GM23338 (cell line): Measurements from ENCODE around the gene NCCRP1. TPM values are rescaled to one million over a fixed set of nuclear protein-coding genes. Genes with fewer than 3 reads are reported as not detected.

Source experiments
- ATAC-seq: fragments of 200-7000 bp; cut with Tn5 transposase; 3 replicates; pipeline ENCODE4 v1.9.1; 2020
- DNase-seq: peaks from one replicate; pipeline ENCODE4 v3.0.0-alpha.2; 2015; ENCODE audit warnings: low spot score
- H2AFZ ChIP-seq: fragments of 200-600 bp; sonication (generic); 2 replicates; pipeline ENCODE4 v1.8.0; 2016; ENCODE audit warnings: antibody characterized with exemption, mild to moderate bottlenecking, moderate library complexity
- H3F3A ChIP-seq: fragments of 200-600 bp; sonication (generic); replicated peaks from 2 replicates; pipeline ENCODE4 v1.8.0; 2017; ENCODE audit warnings: antibody characterized with exemption, mixed run types, low read depth
- H3K27ac ChIP-seq: fragments of 200-600 bp; sonication (generic); 2 replicates; pipeline ENCODE4 v1.6.1; 2016; ENCODE audit warnings: low read depth
- H3K27me3 ChIP-seq: fragments of 200-600 bp; sonication (generic); 2 replicates; pipeline ENCODE4 v1.8.0; 2016; ENCODE audit warnings: mild to moderate bottlenecking, mixed run types, moderate library complexity; ENCODE audit not compliant: insufficient read depth
- H3K36me3 ChIP-seq: fragments of 200-600 bp; sonication (generic); 2 replicates; pipeline ENCODE4 v1.8.0; 2016; ENCODE audit warnings: mild to moderate bottlenecking; ENCODE audit not compliant: insufficient read depth
- H3K4me1 ChIP-seq: fragments of 200-600 bp; sonication (generic); 2 replicates; pipeline ENCODE4 v1.8.0; 2016; ENCODE audit warnings: mild to moderate bottlenecking, moderate library complexity; ENCODE audit not compliant: insufficient read depth
- H3K4me2 ChIP-seq: fragments of 200-600 bp; sonication (generic); 2 replicates; pipeline ENCODE4 v1.7.1; 2017; ENCODE audit warnings: mixed run types
- H3K4me3 ChIP-seq: fragments of 200-600 bp; sonication (generic); 2 replicates; pipeline ENCODE4 v1.6.1; 2016; ENCODE audit warnings: mixed run types
- H3K79me2 ChIP-seq: fragments of 200-600 bp; sonication (generic); replicated peaks from 2 replicates; pipeline ENCODE4 v1.8.0; 2017; ENCODE audit warnings: mild to moderate bottlenecking; ENCODE audit not compliant: insufficient read depth
- H3K9me2 ChIP-seq: fragments of 200-600 bp; sonication (generic); 2 replicates; pipeline ENCODE4 v1.8.0; 2017; ENCODE audit not compliant: insufficient read depth
- H4K20me1 ChIP-seq: fragments of 200-600 bp; sonication (generic); replicated peaks from 2 replicates; pipeline ENCODE4 v1.8.0; 2017; ENCODE audit warnings: mild to moderate bottlenecking; ENCODE audit not compliant: insufficient read depth
- H3K27ac Mint-ChIP-seq: 2 replicates; pipeline ENCODE4 v1.8.0; 2020; ENCODE audit warnings: inconsistent platforms, mild to moderate bottlenecking, moderate library complexity, mixed read lengths
- H3K27me3 Mint-ChIP-seq: 3 replicates; pipeline ENCODE4 v1.8.0; 2022; ENCODE audit warnings: low read depth, mild to moderate bottlenecking, moderate library complexity, mixed read lengths, inconsistent platforms; ENCODE audit not compliant: insufficient read depth, poor library complexity
- H3K36me3 Mint-ChIP-seq: 3 replicates; pipeline ENCODE4 v1.8.0; 2021; ENCODE audit warnings: low read depth, mild to moderate bottlenecking, inconsistent platforms, moderate library complexity, mixed read lengths
- H3K4me1 Mint-ChIP-seq: 3 replicates; pipeline ENCODE4 v1.8.0; 2020; ENCODE audit warnings: mild to moderate bottlenecking, inconsistent platforms, mixed read lengths
- H3K4me3 Mint-ChIP-seq: 3 replicates; pipeline ENCODE4 v1.8.0; 2021; ENCODE audit warnings: moderate library complexity, mild to moderate bottlenecking, inconsistent platforms, mixed read lengths
- H3K9me3 Mint-ChIP-seq: 3 replicates; pipeline ENCODE4 v1.8.0; 2020; ENCODE audit warnings: moderate library complexity, mild to moderate bottlenecking, inconsistent platforms, mixed read lengths
- CREB1 ChIP-seq: fragments of 250-450 bp; sonication (Bioruptor Pico); IDR thresholded peaks from 2 replicates; pipeline ENCODE4 v1.5.0; 2020; ENCODE audit warnings: low read depth, mild to moderate bottlenecking, moderate library complexity
- EZH2 ChIP-seq: fragments of 200-600 bp; sonication (generic); IDR thresholded peaks from one replicate; pipeline ENCODE4 v1.8.0; 2017; ENCODE audit warnings: antibody characterized with exemption, mild to moderate bottlenecking, low read depth; ENCODE audit not compliant: unreplicated experiment
- EZH2phosphoT487 ChIP-seq: fragments of 200-600 bp; sonication (generic); IDR thresholded peaks from one replicate; pipeline ENCODE4 v1.8.1; 2018; ENCODE audit warnings: antibody characterized with exemption; ENCODE audit not compliant: unreplicated experiment
- JUNB ChIP-seq: IDR thresholded peaks from one replicate; pipeline ENCODE4 v1.6.1; 2016; ENCODE audit warnings: antibody characterized with exemption; ENCODE audit not compliant: unreplicated experiment
- NANOG ChIP-seq: IDR thresholded peaks from 2 replicates; pipeline ENCODE4 v1.6.1; 2016; ENCODE audit warnings: antibody characterized with exemption, borderline replicate concordance
- POLR2AphosphoS5 ChIP-seq: IDR thresholded peaks from 2 replicates; pipeline ENCODE4 v1.6.1; 2016; ENCODE audit warnings: antibody characterized with exemption, low read depth
- STAT1 ChIP-seq: IDR thresholded peaks from one replicate; pipeline ENCODE4 v1.6.1; 2016; ENCODE audit warnings: antibody characterized with exemption; ENCODE audit not compliant: unreplicated experiment
- ZNF114 ChIP-seq: fragments of 250-450 bp; sonication (Bioruptor Pico); IDR thresholded peaks from 2 replicates; pipeline ENCODE4 v1.5.0; 2020; ENCODE audit warnings: mild to moderate bottlenecking, moderate library complexity
- ZNF331 ChIP-seq: fragments of 250-450 bp; sonication (Bioruptor Pico); IDR thresholded peaks from 2 replicates; pipeline ENCODE4 v1.5.0; 2020; ENCODE audit warnings: low read depth, mild to moderate bottlenecking, moderate library complexity
- polyA plus RNA-seq: library from polyadenylated mRNA; unstranded; fragments of >200 nt; fragmentation: Nextera tagmentation; extraction: Ambion mirVana; gene quantifications from 2 replicates; pipeline ENCODE4 v1.2.1, GENCODE V29; 2016
- total RNA-seq: library from RNA; depleted of rRNA; stranded (reverse); fragments of >200 nt; shearing (Covaris generic); gene quantifications from 2 replicates; pipeline ENCODE4 v1.2.3, GENCODE V29; 2014
- TF ChIP-seq, protein P1 (sequence below): fragments of 250-450 bp; sonication (Bioruptor Pico); IDR thresholded peaks from 2 replicates; pipeline ENCODE4 v1.5.0; 2020; ENCODE audit warnings: mild to moderate bottlenecking, moderate library complexity
- TF ChIP-seq, protein P2 (sequence below): IDR thresholded peaks from one replicate; pipeline ENCODE4 v1.6.1; 2018; ENCODE audit warnings: antibody characterized with exemption; ENCODE audit not compliant: unreplicated experiment
- TF ChIP-seq, protein P3 (sequence below): IDR thresholded peaks from 2 replicates; pipeline ENCODE4 v1.6.1; 2016; ENCODE audit warnings: antibody characterized with exemption
- TF ChIP-seq, protein P4 (sequence below), 2 experiments: fragments of 200-600 bp in 1 of 2; sonication (generic) in 1 of 2; conservative IDR thresholded peaks; 2 replicates each; pipeline versions ENCODE4 v1.5.1 to v1.6.1; 2016 to 2017; ENCODE audit warnings: antibody characterized with exemption in 2 of 2, low read depth in 2 of 2, mild to moderate bottlenecking in 2 of 2, moderate library complexity in 1 of 2

The NCCRP1 gene
- total and polyA plus RNA-seq, 2 experiments from 2014 or later = 3.6 to 6.2 TPM

DNA sequence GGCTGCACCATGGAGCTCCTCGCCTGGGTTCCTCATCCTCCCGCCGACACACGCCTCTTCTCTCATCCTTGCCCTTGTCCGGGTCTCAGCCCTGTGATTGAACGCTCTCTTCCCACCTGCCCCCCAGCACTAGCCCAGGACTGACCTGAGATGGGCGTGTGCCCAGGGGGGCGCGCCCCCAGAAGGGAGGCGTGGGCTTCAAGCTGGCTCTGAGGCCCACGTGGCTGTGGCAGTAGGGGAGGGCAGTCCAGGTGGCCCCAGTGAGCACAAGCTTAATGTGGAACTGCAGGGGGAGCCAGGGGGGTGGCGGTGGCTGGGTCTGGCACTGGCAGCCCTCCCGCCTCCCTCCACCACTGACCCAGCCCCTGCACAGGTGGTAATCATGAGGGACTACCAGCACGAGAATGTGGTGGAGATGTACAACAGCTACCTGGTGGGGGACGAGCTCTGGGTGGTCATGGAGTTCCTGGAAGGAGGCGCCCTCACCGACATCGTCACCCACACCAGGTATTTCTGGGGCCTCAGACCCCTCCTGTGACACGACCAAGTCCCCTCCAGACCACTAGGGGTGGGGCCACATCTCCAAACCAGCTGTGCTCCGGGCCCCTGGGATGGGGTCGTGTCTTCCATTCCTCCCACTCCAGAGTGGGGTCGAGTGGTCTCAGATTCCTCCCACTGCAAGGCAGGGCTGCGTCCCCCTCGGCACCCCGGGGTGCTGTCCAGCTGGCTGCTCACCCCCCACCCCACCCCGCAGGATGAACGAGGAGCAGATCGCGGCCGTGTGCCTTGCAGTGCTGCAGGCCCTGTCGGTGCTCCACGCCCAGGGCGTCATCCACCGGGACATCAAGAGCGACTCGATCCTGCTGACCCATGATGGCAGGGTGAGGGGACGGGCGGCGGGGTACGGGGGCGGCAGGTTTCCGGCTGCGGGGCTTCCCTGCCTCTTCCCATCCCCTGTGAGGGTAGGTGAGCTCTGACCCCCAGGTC is 21.9 kb upstream of the NCCRP1 start:
- Histone ChIP-seq H2AFZ (no peak overlapping the region), H3K27me3 (no peaks in the 10 kb centered on the region), H3K36me3 (no peaks in the 10 kb centered on the region; the same call in 1 of the 2 replicates), H3K4me3 (no peak overlapping the region), H3K4me2 (no peak overlapping the region), H3K27ac (no peak overlapping the region), H3K79me2 (no peaks in the 10 kb centered on the region), H3K9me2 (no peaks in the 10 kb centered on the region), H3K4me1 (no peaks in the 10 kb centered on the region), H4K20me1 (no peaks in the 10 kb centered on the region; the same call in 1 of the 2 replicates), H3F3A (no peaks in the 10 kb centered on the region)
- no peak overlapping the region for H3K4me3 Mint-ChIP-seq
- H3K4me1 Mint-ChIP-seq = no peaks in the 10 kb centered on the region
- TF ChIP-seq CREB1 (CRISPR knock-in tag) (no peak), EZH2phosphoT487 (no peak), EZH2 (no peak), ZNF331 (CRISPR knock-in tag) (no peak), POLR2AphosphoS5 (no peak), ZNF114 (CRISPR knock-in tag) (no peak), STAT1 (no peak), NANOG (no peak), JUNB (no peak)
- TF ChIP-seq, protein P1, sequence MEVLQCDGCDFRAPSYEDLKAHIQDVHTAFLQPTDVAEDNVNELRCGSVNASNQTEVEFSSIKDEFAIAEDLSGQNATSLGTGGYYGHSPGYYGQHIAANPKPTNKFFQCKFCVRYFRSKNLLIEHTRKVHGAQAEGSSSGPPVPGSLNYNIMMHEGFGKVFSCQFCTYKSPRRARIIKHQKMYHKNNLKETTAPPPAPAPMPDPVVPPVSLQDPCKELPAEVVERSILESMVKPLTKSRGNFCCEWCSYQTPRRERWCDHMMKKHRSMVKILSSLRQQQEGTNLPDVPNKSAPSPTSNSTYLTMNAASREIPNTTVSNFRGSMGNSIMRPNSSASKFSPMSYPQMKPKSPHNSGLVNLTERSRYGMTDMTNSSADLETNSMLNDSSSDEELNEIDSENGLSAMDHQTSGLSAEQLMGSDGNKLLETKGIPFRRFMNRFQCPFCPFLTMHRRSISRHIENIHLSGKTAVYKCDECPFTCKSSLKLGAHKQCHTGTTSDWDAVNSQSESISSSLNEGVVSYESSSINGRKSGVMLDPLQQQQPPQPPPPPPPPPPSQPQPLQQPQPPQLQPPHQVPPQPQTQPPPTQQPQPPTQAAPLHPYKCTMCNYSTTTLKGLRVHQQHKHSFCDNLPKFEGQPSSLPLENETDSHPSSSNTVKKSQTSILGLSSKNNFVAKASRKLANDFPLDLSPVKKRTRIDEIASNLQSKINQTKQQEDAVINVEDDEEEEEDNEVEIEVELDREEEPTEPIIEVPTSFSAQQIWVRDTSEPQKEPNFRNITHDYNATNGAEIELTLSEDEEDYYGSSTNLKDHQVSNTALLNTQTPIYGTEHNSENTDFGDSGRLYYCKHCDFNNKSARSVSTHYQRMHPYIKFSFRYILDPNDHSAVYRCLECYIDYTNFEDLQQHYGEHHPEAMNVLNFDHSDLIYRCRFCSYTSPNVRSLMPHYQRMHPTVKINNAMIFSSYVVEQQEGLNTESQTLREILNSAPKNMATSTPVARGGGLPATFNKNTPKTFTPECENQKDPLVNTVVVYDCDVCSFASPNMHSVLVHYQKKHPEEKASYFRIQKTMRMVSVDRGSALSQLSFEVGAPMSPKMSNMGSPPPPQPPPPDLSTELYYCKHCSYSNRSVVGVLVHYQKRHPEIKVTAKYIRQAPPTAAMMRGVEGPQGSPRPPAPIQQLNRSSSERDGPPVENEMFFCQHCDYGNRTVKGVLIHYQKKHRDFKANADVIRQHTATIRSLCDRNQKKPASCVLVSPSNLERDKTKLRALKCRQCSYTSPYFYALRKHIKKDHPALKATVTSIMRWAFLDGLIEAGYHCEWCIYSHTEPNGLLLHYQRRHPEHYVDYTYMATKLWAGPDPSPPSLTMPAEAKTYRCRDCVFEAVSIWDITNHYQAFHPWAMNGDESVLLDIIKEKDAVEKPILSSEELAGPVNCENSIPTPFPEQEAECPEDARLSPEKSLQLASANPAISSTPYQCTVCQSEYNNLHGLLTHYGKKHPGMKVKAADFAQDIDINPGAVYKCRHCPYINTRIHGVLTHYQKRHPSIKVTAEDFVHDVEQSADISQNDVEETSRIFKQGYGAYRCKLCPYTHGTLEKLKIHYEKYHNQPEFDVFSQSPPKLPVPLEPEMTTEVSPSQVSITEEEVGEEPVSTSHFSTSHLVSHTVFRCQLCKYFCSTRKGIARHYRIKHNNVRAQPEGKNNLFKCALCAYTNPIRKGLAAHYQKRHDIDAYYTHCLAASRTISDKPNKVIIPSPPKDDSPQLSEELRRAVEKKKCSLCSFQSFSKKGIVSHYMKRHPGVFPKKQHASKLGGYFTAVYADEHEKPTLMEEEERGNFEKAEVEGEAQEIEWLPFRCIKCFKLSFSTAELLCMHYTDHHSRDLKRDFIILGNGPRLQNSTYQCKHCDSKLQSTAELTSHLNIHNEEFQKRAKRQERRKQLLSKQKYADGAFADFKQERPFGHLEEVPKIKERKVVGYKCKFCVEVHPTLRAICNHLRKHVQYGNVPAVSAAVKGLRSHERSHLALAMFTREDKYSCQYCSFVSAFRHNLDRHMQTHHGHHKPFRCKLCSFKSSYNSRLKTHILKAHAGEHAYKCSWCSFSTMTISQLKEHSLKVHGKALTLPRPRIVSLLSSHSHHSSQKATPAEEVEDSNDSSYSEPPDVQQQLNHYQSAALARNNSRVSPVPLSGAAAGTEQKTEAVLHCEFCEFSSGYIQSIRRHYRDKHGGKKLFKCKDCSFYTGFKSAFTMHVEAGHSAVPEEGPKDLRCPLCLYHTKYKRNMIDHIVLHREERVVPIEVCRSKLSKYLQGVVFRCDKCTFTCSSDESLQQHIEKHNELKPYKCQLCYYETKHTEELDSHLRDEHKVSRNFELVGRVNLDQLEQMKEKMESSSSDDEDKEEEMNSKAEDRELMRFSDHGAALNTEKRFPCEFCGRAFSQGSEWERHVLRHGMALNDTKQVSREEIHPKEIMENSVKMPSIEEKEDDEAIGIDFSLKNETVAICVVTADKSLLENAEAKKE (CRISPR knock-in tag) = no peak
- TF ChIP-seq, protein P2, sequence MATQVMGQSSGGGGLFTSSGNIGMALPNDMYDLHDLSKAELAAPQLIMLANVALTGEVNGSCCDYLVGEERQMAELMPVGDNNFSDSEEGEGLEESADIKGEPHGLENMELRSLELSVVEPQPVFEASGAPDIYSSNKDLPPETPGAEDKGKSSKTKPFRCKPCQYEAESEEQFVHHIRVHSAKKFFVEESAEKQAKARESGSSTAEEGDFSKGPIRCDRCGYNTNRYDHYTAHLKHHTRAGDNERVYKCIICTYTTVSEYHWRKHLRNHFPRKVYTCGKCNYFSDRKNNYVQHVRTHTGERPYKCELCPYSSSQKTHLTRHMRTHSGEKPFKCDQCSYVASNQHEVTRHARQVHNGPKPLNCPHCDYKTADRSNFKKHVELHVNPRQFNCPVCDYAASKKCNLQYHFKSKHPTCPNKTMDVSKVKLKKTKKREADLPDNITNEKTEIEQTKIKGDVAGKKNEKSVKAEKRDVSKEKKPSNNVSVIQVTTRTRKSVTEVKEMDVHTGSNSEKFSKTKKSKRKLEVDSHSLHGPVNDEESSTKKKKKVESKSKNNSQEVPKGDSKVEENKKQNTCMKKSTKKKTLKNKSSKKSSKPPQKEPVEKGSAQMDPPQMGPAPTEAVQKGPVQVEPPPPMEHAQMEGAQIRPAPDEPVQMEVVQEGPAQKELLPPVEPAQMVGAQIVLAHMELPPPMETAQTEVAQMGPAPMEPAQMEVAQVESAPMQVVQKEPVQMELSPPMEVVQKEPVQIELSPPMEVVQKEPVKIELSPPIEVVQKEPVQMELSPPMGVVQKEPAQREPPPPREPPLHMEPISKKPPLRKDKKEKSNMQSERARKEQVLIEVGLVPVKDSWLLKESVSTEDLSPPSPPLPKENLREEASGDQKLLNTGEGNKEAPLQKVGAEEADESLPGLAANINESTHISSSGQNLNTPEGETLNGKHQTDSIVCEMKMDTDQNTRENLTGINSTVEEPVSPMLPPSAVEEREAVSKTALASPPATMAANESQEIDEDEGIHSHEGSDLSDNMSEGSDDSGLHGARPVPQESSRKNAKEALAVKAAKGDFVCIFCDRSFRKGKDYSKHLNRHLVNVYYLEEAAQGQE = no peak
- TF ChIP-seq, protein P3, sequence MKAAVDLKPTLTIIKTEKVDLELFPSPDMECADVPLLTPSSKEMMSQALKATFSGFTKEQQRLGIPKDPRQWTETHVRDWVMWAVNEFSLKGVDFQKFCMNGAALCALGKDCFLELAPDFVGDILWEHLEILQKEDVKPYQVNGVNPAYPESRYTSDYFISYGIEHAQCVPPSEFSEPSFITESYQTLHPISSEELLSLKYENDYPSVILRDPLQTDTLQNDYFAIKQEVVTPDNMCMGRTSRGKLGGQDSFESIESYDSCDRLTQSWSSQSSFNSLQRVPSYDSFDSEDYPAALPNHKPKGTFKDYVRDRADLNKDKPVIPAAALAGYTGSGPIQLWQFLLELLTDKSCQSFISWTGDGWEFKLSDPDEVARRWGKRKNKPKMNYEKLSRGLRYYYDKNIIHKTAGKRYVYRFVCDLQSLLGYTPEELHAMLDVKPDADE = no peak
- TF ChIP-seq, protein P4, sequence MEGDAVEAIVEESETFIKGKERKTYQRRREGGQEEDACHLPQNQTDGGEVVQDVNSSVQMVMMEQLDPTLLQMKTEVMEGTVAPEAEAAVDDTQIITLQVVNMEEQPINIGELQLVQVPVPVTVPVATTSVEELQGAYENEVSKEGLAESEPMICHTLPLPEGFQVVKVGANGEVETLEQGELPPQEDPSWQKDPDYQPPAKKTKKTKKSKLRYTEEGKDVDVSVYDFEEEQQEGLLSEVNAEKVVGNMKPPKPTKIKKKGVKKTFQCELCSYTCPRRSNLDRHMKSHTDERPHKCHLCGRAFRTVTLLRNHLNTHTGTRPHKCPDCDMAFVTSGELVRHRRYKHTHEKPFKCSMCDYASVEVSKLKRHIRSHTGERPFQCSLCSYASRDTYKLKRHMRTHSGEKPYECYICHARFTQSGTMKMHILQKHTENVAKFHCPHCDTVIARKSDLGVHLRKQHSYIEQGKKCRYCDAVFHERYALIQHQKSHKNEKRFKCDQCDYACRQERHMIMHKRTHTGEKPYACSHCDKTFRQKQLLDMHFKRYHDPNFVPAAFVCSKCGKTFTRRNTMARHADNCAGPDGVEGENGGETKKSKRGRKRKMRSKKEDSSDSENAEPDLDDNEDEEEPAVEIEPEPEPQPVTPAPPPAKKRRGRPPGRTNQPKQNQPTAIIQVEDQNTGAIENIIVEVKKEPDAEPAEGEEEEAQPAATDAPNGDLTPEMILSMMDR (conservative IDR thresholded peaks at IDR 0.05; ENCODE audit: low read depth in 2 of 2) = no peak
- H3K36me3 Mint-ChIP-seq = no peaks in the 10 kb centered on the region; the same call in 2 of the 3 replicates
- ATAC-seq (no peak), DNase-seq (no peak)
- no peaks in the 10 kb centered on the region for H3K9me3 Mint-ChIP-seq
- H3K27me3 Mint-ChIP-seq = peaks cover 2% of the 10 kb centered on the region
- no peak overlapping the region for H3K27ac Mint-ChIP-seq
